Iris pigment epithelial cell (primary cell): Measurements from ENCODE around the gene SPCS1.
"Not testable (repeated sequence)": the region's sequence is repeated elsewhere in the genome, so short reads cannot be mapped to it uniquely, and the experiment has no call there.

Experiments used
- DNase-seq: peaks from one replicate; pipeline ENCODE4 v3.0.0-alpha.2; 2011; ENCODE audit warnings: low read depth

SPCS1 gene

DNA sequence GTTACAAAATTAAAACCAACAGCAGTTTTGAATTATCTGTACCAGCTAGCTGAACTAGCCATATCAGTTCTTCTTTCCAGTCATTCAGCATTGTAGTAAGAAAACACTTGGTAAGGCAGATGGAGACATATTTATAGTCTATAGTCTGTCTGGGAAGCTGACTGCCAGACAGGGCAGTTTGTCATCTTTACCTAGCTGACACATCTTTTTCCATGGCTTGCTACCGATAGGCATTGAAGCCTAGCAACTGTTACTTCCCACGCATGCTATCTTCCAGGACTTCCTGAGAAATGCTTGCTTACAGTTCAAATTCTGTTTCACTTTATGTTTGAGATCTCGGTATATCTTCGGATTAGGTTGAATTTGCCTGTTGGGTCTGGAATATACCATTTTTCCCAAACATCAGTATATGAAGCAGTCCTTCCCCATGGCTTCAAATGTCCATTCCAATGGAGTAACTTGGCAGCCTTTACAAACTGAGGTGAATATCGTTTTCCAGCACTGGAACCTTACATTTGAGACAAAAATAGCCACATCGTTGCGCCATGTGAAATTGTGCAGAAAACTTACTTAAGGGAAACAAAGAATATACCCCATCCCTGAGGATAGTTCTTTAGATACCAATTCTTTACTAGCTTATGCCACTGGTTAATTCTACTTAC, 11.2 kb upstream of the SPCS1 start:
- DNase-seq = no peak

DNA sequence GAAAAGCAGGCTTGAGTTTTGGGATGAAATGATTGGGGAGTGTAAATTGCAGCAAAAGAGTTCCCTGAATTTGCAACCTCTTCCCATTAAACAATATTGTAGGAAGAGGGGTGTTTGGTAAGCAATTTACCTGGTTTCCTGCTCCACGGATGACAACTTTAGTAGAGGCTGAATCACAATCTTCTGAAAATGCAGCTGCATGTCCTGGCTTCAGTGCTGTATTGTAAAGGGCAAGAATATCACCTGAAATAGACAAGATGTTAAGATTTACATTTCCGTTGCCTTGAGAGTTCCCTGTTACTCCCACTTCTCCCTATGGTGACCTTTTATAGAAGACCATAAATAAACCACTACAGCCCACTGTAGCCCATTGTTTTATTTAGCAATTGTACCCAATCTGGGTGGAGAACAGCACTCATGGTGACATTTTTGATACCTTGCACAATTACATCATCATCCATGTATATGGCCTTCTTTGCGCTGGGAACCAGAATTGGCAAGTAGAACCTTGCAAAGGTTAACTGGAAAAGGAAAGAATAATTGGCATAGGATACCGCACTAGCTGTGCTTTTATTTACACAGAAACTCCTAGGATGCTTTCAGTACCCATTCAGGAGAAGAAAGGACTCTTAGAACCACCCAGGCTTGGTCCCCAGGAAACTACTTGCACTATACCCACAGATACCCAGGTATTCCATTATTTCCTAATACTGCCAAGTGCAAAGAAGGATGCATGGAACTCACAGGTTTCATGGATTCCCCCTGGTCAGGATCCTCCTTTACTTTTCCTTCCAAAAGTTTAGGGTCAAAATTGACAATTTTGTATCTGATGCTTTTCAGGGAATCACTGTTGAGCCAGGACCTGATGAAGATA, 9.9 kb upstream of the SPCS1 start:
- DNase-seq = no peak

DNA sequence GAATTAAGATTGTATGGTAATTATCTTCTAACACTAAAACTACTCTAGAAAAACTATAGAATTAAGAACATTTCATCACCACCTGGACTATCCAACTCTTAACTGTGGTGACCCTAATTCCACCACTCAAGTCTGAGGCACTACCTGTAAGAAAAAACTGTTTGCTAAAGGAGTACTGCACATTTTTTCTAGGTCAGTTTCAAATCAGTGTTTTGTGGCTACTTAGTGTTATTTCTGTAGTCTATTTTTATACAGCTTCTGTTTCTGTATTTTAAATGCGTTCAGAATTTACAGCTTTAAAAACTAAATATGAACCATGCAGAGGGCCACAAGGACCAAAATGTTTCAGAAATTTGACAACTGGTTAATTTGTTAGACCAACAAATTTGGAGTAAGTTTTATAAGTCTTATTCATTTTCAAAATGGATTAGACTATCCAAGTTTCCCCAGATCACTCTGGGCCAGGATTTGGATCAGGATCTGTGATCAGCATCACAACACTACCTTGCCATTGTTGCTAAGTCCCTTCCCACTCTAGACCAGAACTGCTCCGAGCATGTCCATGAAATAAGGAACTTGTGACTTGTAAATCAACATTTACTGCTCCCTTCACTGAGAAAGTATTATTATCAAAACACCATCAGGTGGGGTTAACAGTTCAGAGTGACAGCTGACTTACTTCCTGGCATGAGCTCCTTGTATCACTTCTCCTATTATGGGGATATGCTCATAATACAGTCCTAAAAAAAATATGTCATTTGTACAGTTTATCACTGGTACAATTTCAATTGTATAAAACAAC, 8.9 kb upstream of the SPCS1 start:
- no peak for DNase-seq

DNA sequence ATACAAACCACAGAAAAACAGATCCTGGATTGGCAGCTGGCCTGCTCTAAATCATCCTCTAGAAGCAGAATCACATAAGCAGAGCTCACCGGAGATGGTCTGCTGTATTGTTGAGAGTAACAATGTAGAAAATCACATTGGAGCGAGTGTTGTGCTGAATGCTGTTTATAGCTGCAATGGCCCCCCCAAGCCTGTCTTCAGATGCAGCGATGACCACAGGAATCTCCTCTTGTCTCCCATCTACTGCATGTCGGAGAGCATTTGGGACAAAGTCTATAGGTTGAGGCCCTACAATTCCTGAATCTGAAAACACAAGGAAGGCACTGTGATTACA, 8.3 kb upstream of the SPCS1 start:
- no peak for DNase-seq

DNA sequence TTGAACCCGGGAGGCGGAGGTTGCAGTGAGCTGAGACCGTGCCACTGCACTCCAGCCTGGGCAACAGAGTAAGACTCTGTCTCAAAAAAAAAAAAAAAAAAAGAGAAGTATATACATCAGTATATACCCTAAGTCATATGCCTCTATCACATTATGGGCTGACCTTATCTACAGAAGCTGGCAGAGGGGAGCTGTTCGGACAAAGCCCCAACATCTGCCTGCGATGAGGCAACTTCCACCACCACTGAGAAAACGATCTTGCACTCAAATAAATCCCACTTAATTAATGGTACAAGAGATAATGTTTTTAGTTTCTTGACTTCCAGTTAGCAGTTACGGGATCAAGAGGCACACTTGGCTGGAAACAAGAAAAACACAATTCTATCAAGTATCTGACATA, 2.6 kb upstream of the SPCS1 start:
- no peak for DNase-seq

DNA sequence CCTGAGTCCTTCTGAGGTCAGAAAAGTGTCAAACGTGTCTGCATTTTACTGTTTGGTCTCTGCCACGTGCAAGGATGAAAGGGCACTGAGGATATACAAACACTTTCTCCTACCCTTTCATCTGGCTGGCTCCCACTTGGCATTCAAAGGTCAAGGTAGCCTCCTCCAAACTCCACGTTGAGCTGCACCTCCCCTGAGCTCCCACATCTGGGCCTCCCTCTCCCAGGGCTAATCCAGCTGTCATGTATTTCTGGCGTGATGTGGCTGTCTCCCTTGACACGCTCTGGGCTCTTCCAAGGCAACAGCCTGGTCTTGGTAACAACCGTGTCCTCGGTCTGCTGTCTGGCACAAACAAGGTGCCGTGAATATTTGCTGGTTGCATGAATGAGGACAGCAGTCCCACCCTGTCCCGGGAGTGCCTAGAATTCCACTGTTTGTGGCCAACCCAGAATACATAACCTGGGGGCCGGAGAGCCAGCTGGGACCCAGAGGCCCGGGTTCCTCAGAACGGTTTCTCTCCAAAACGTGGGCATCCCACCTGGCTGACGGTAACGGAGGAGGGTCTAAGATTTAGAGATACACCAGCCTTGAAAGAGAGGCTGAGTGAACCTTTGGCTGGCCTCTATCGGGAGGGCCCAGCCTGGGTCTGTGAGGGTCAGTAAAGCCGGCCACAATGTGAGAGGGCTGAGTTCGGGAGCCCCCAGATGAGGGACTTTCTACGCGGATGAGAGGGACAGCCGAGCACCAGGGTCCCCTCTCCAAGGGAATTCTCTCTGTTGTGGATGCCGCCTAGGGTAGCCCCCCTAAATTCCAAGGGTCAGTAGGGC, 1.1 kb upstream of the SPCS1 start:
- DNase-seq = peak; percentile 27

DNA sequence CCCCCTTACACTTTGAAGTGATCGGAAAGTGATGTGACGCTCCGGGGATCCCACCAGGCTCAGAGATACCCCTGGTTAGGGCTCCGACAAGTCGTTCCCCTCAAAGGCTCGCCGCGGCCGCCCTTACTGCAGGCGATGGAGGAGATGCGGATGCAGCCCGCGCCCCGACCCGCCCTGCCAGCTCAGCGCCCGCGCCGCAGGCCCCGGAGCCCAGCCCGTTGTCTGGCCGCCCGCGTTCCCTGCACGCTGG, 543 bp upstream of the SPCS1 start:
- no peak for DNase-seq

DNA sequence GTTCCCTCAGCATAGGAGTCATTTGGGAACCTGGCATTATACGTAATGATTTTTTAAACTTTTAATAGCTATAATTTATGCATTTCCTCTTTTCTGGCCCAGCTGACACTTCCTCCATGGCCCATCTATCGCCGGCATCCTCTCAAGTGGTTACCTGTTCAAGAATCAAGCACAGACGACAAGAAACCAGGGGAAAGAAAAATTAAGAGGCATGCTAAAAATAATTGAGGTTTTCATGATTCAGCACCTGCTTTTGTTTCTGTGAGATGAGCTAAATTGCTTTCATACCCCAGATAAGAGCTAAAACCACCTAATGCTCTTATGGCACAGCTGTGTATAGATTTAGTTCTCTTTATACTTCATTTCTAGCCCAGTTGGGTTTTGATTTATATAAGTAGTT, 1.7 kb downstream of the SPCS1 start:
- no peak for DNase-seq

DNA sequence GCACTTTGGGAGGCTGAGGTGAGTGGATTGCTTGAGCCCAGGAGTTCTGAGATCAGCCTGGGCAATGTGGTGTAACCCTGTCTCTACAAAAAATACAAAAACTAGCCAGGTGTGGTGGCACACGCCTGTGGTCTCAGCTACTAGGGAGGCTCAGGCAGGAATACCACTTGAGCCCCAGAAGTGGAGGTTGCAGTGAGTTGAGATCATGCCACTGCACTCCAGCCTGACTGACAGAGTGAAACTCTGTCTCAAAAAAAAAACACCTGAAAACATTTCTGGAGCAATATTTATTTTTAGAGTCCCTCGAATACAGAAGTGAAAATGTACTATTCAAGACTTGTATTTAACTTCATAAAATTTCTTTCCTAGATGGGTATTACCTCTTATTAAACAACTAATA, 4.6 kb downstream of the SPCS1 start:
- DNase-seq = no peak

DNA sequence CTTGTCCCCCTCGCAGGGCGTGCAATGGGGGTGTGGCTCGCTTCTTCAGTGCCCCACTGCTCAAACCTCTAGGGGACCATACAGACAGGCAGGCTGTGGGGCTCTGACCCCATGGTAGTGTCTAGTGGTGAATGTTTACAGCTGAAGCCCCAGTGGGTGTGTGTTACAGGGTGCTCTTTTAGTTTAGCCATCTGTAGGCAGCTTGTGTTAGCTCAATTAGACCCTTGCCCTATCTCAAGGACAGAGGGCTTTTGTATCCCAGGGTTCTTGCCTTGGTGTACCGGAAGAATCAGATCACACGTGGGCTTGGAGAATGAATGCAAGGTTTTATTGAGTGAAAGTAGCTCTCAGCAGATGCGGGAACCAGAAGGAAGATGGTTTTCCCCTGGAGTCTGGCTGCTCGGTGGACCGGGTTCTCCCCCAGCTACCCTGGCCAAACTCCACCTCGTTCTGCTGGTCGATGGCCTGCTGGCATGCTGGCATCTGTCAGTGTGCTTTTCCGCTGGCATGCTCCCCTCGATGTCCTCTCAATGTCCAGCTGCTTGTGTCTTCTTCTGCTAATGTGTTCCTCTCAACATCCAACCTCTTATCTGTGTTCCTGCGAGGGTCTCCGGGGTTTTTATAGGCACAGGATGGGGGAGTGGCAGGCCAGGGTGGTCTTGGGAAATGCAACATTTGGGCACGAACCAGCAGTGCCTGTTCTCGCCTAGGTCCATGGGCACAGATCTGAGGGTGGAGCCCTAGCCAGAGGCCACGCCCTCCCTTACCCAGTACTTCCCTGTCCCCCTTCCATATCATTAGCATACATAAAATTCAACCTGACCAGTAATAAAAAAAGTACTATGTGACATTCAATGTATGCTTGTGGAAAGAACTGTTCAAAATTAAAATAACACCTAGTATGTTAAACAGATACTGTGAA, 6.6 kb downstream of the SPCS1 start:
- DNase-seq = no peak

DNA sequence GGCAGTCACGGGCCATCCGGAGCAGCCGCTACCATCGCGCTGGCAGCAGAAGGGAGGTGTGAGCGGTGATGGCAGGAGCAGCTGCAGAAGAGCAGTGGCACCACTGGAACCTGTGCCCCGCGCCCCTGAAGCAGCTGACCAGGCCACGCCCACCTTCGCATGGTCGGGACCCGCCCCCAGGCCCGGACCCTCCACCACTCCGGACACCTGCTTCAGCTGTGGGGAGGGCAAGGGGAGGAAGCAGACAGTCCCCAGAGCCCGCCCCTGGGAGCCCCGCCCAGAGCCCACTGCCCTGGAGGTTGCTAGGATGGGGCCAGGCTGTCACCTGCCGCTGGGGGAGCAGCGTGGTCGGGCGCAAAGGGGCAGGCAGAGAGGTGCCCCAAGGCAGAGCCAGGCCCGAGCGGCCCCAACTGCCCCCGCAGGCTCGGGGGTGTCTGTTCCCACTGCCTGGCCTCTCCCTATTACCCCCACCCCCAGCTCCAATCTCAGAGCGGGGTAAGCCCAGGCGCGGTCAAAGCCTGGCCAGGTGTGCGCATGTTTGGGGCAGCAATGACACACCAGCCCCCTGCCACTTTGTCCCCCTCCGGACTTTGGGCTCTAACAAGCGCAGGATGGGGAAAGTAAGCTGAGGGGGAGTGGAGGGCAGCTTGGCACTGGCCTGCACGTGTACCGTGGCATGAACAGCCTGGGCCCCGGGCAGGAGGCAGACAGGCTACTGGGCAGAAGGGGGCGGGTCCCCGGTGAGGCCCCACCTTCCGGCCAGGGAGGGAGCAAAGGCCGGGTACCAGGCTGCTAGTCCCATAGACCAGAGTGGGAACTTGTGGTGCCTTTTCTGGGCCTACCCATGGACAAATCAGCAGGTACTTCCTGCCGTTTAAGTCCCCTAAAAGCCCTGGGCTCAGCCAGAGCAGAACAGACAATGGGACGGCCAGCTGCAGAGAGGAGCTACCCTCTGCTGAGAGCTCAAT, 8.7 kb downstream of the SPCS1 start:
- DNase-seq = no peak

DNA sequence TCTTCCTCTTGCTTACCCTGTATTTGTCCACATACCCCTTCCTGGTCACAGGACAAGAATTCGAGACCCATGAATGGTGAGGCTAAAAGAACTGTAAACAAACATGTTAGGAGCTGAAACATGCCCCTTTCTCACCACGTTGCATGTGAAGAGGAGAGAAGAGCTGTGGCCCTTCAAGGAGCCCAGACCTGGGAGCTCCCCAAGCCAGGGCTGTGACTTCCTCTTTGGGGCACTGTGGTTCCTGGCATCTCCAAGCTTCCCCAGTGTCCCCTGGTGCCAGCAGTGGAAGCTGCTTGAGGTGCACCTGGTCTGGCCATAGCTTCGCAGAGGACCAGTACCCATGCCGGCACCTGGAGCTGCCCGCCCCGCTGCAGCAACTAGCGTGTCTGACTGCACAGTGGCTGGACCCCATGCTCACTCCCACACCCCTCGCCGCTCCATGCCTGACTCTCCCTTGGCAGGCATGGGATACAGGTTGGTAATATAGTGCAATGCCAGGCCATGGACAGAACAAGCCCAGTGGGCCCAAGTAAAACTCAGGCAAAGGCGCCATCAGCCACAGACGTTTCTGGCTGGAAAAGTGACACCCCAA, 9.9 kb downstream of the SPCS1 start:
- DNase-seq = no peak

DNA sequence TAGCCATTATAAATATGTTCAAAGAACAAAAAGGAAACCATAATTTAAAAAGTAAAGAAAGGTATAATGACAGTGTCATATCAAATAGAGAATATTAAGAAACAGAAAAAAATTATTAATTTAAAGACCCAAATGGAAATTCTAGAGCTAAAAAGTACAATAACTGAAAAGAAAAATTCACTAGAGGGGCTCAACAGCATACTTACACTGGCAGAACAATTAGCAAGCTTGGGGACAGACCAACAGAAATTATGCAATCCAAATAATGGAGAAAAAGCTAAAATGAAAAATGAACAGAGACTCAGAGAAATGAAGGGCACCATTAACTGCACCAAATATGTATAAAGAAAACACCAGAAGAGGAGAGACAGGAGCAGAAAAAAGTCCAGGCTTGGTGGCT, 13.7 kb downstream of the SPCS1 start:
- DNase-seq = no peak

DNA sequence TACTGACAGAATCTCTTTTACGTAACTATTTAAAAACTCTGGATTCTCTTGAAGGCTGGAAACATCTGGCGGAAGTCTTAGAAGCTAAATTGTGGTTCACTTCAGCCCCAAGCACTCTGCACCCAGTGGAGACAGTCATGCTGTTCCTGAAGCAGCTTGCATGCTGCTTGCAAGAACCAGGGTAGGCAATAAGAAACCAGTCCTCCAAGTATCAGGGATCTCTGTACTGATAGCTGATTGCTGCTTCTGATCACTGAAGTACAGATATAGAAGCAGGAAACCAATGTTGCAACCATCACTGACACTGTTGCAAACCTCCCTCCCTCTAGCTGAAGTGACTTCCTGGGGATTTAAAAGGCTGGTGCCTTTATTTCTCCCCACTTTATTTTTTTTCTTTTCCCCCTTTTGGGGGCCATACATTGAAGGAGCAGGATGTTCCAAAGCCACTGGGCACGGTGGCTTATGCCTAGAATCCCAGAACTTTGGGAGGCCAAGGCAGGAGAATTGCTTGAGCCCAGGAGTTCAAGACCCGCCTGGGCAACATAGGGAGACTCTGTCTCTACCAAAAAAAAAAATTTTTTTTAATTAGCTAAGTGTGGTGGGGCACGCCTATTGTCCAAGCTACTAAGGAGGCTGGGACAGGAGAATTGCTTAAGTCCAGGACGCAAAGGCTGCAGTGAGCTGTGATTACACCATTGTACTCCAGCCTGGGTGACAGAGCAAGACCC, 15.3 kb downstream of the SPCS1 start:
- DNase-seq = no peak

DNA sequence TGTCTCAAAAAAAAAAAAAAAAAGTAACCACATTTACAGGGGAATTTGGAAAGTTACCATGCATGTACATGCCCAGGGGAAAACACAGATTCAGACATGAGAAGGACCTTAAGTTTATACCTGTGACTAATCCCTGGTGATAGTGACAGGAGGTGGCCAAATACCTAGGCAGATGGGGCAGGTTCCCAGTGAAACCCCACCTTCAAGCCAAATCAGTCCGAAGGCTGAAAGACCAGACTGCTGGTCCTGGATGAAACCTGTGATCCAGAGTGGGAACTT, 15.8 kb downstream of the SPCS1 start:
- DNase-seq = no peak

DNA sequence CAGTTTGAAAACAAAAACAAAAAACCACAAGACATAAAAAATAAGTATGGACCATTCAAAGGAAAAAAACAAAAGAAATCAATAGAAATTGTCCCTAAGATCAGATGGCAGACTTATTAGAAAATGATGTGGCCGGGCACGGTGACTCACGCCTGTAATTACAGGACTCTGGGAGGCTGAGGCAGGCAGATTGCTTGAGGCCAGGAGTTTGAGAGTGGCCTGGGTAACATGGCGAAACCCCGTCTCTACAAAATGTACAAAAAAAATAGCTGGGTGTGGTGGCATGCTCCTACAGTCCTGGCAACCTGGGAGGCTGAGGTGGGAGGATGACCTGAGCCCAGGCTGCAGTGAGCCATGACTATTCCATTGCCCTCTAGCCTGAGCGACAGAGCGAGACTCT, 16.6 kb downstream of the SPCS1 start:
- no peak for DNase-seq

DNA sequence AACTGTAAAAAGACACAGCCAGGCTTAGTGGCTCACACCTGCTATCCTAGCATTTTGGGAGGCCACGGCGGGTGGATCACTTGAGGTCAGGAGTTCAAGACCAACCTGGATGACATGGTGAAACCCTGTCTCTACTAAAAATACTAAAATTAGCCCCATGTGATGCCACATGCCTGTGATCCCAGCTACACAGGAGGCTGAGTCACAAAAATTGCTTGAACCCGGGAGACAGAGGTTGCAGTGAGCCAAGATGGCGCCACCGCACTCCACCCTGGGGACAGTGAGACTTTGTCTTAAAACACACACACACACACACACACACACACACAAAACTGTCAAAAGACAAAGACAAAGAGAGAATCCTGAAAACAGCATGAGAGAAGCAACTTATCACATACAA, 18.0 kb downstream of the SPCS1 start:
- no peak for DNase-seq

DNA sequence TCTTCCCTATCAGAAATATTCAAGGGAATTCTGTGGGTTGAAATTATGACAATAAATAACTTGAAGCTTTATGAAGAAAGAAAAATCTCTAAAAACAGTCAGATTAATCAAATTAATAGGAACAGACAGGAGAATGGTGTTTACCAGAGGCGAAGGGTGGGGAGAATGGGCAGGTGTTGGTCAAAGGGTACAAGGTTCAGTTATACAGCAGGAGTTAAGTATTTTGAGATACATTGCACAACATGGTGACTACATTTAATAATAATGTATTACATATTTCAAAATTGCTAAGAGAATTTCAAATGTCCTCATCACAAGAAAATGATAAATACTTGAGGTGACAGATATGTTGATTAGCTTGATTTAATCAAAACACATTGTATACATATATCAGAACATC, 18.6 kb downstream of the SPCS1 start:
- DNase-seq = no peak

DNA sequence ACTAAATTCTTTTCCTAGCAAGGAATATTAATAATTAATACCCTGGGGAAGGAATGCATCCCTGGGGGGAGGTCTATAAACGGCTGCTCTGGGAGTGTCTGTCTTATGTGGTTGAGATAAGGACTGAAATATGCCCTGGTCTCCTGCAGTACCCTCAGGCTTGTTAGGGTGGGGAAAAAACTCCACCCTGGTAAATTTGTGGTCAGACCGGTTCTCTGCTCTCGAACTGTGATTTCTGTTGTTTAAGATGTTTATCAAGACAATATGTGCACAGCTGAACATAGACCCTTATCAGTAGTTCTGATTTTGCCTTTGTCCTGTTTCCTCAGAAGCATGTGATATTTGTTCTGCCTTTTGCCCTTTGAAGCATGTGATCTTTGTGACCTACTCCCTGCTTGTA, 22.8 kb downstream of the SPCS1 start:
- DNase-seq = not testable (repeated sequence)
